Hepatocyte (in vitro differentiated cells): ENCODE data around the gene GNS. TPM values are rescaled to one million over a fixed set of nuclear protein-coding genes. Genes with fewer than 3 reads are reported as not detected.

Source experiments
- DNase-seq: peaks from one replicate; pipeline ENCODE4 v3.0.0-alpha.2; 2016; ENCODE audit warnings: low spot score
- H2AFZ ChIP-seq: fragments of 200-600 bp; sonication (generic); 2 replicates; pipeline ENCODE4 v1.6.0; 2016; ENCODE audit warnings: antibody characterized with exemption, mild to moderate bottlenecking
- H3K27ac ChIP-seq: fragments of 200-600 bp; sonication (generic); 2 replicates; pipeline ENCODE4 v1.5.1; 2016; ENCODE audit warnings: mild to moderate bottlenecking
- H3K27me3 ChIP-seq: fragments of 200-600 bp; sonication (generic); 2 replicates; pipeline ENCODE4 v1.6.1; 2016
- H3K36me3 ChIP-seq: fragments of 200-600 bp; sonication (generic); replicated peaks from 2 replicates; pipeline ENCODE4 v1.5.1; 2016; ENCODE audit warnings: low read depth; ENCODE audit not compliant: insufficient read depth
- H3K4me1 ChIP-seq: fragments of 200-600 bp; sonication (generic); 2 replicates; pipeline ENCODE4 v1.5.1; 2016; ENCODE audit warnings: mild to moderate bottlenecking, moderate library complexity; ENCODE audit not compliant: insufficient read depth
- H3K4me2 ChIP-seq: fragments of 200-600 bp; sonication (generic); 2 replicates; pipeline ENCODE4 v1.6.0; 2016
- H3K4me3 ChIP-seq: fragments of 200-600 bp; sonication (generic); 2 replicates; pipeline ENCODE4 v1.5.1; 2016; ENCODE audit warnings: mild to moderate bottlenecking
- H3K79me2 ChIP-seq: fragments of 200-600 bp; sonication (generic); 2 replicates; pipeline ENCODE4 v1.6.0; 2017; ENCODE audit warnings: mild to moderate bottlenecking
- H3K9me2 ChIP-seq: fragments of 200-600 bp; sonication (generic); replicated peaks from 2 replicates; pipeline ENCODE4 v1.6.0; 2017; ENCODE audit warnings: mild to moderate bottlenecking; ENCODE audit not compliant: insufficient read depth
- H3K9me3 ChIP-seq: fragments of 200-600 bp; sonication (generic); 2 replicates; pipeline ENCODE4 v1.5.1; 2016; ENCODE audit warnings: low read depth, mild to moderate bottlenecking
- H4K20me1 ChIP-seq: fragments of 200-600 bp; sonication (generic); 2 replicates; pipeline ENCODE4 v1.6.0; 2016; ENCODE audit warnings: mild to moderate bottlenecking; ENCODE audit not compliant: insufficient read depth, poor library complexity, severe bottlenecking
- CTCF ChIP-seq: fragments of 200-600 bp; sonication (generic); IDR thresholded peaks from 2 replicates; pipeline ENCODE4 v1.5.1; 2016; ENCODE audit warnings: antibody characterized with exemption, mild to moderate bottlenecking; ENCODE audit not compliant: poor library complexity
- EZH2 ChIP-seq: fragments of 200-600 bp; sonication (generic); IDR thresholded peaks from 2 replicates; pipeline ENCODE4 v1.6.1; 2016; ENCODE audit warnings: antibody characterized with exemption, mild to moderate bottlenecking, borderline replicate concordance
- EZH2phosphoT487 ChIP-seq: fragments of 200-600 bp; sonication (generic); IDR thresholded peaks from one replicate; pipeline ENCODE4 v1.6.1; 2018; ENCODE audit warnings: antibody characterized with exemption, mild to moderate bottlenecking, low read depth, moderate library complexity; ENCODE audit not compliant: unreplicated experiment, severe bottlenecking
- WGBS: methylation state at CpG from one replicate; pipeline ENCODE4 v1.1.6; 2016; ENCODE audit warnings: low lambda C conversion rate; ENCODE audit errors: missing lambda C conversion rate; 5-methylcytosine and 5-hydroxymethylcytosine counted together
- polyA plus RNA-seq: library from polyadenylated mRNA; unstranded; fragments of >200 nt; fragmentation: Nextera tagmentation; extraction: Ambion mirVana; gene quantifications from 2 replicates; pipeline ENCODE4 v1.2.1, GENCODE V29; 2016
- total RNA-seq: library from RNA; depleted of rRNA; stranded (reverse); fragments of >200 nt; gene quantifications from 2 replicates; pipeline ENCODE4 v1.2.3, GENCODE V29; 2014

Gene GNS
- total and polyA plus RNA-seq, 2 experiments from 2014 or later: 88.0 to 193 TPM

- Histone ChIP-seq H3K79me2 (no peaks in the 10 kb centered on the region), H3K27me3 (no peaks in the 10 kb centered on the region), H3K9me2 (no peaks in the 10 kb centered on the region), H4K20me1 (no peaks in the 10 kb centered on the region), H2AFZ (no peak overlapping the region), H3K27ac (no peak overlapping the region), H3K4me3 (no peak overlapping the region), H3K4me2 (no peak overlapping the region), H3K4me1 (no peaks in the 10 kb centered on the region), H3K9me3 (no peaks in the 10 kb centered on the region), H3K36me3 (no peaks in the 10 kb centered on the region)
- 79% methylated on average over 4 of the region's 4 CpGs for WGBS
- TF ChIP-seq CTCF (no peak), EZH2 (no peak), EZH2phosphoT487 (no peak)
- DNase-seq: no peak
These were observed 51.8 kb downstream of the GNS start for GRCh38 chr12:64707362-64707761.

- no peaks in the 10 kb centered on the region for H3K9me2 ChIP-seq
- no peaks in the 10 kb centered on the region for H3K36me3 ChIP-seq
- no peak overlapping the region for H3K4me3 ChIP-seq
- no peaks in the 10 kb centered on the region for H3K27me3 ChIP-seq
- H3K9me3 ChIP-seq: no peaks in the 10 kb centered on the region
- DNase-seq: no peak
- H3K4me1 ChIP-seq: no peaks in the 10 kb centered on the region
- WGBS: 78% methylated on average over 5 of the region's 5 CpGs
- no peak overlapping the region for H3K4me2 ChIP-seq
- H3K79me2 ChIP-seq: no peaks in the 10 kb centered on the region
- H4K20me1 ChIP-seq: no peaks in the 10 kb centered on the region
- H2AFZ ChIP-seq: no peak overlapping the region
- no peak overlapping the region for H3K27ac ChIP-seq
- TF ChIP-seq EZH2phosphoT487: no peak
- TF ChIP-seq CTCF: no peak
- no peak for TF ChIP-seq EZH2
These were observed 52.3 kb downstream of the GNS start for GRCh38 chr12:64706857-64707256.

GRCh38 chr12:64706306-64706705 is 52.9 kb downstream of the GNS start:
- no peaks in the 10 kb centered on the region for H4K20me1 ChIP-seq
- no peaks in the 10 kb centered on the region for H3K9me3 ChIP-seq
- H3K27me3 ChIP-seq: no peaks in the 10 kb centered on the region
- WGBS: 37% methylated on average over 3 of the region's 3 CpGs
- no peaks in the 10 kb centered on the region for H3K79me2 ChIP-seq
- H3K4me3 ChIP-seq: no peak overlapping the region
- no peak overlapping the region for H3K4me2 ChIP-seq
- H3K36me3 ChIP-seq: no peaks in the 10 kb centered on the region
- no peaks in the 10 kb centered on the region for H3K9me2 ChIP-seq
- H3K4me1 ChIP-seq: no peaks in the 10 kb centered on the region
- no peak for TF ChIP-seq EZH2phosphoT487
- no peak for TF ChIP-seq EZH2
- TF ChIP-seq CTCF: no peak
- H3K27ac ChIP-seq: no peak overlapping the region
- DNase-seq: no peak
- no peak overlapping the region for H2AFZ ChIP-seq

- H3K4me2 ChIP-seq: no peak overlapping the region
- H4K20me1 ChIP-seq: no peaks in the 10 kb centered on the region
- no peaks in the 10 kb centered on the region for H3K27me3 ChIP-seq
- no peaks in the 10 kb centered on the region for H3K9me2 ChIP-seq
- H2AFZ ChIP-seq: no peak overlapping the region
- no peak overlapping the region for H3K27ac ChIP-seq
- H3K79me2 ChIP-seq: no peaks in the 10 kb centered on the region
- no peak for DNase-seq
- H3K36me3 ChIP-seq: no peaks in the 10 kb centered on the region
- no peaks in the 10 kb centered on the region for H3K9me3 ChIP-seq
- TF ChIP-seq EZH2: no peak
- no peak for TF ChIP-seq EZH2phosphoT487
- no peak for TF ChIP-seq CTCF
- no peak overlapping the region for H3K4me3 ChIP-seq
- WGBS: 55% methylated on average over 5 of the region's 5 CpGs
- no peaks in the 10 kb centered on the region for H3K4me1 ChIP-seq
These were observed 57.9 kb downstream of the GNS start for GRCh38 chr12:64701283-64701682.
